Testis (tissue), 2 donors: ENCODE data around the gene CD274.

ENCODE experiments used
- POLR2A ChIP-seq: fragments of 450-650 bp; IDR thresholded peaks from one replicate; pipeline ENCODE4 v1.6.1; 2017; ENCODE audit warnings: antibody characterized with exemption, mild to moderate bottlenecking, moderate library complexity
- TF ChIP-seq, protein P1 (sequence below), 3 experiments: fragments of 450-650 bp in 2 of 3; fragments of 200-600 bp in 1 of 3; sonication (generic) in 1 of 3; IDR thresholded peaks; one replicate each; pipeline ENCODE4 v1.5.1; 2016 to 2019; ENCODE audit warnings: antibody characterized with exemption in 3 of 3, mild to moderate bottlenecking in 2 of 3, moderate library complexity in 1 of 3

DNA sequence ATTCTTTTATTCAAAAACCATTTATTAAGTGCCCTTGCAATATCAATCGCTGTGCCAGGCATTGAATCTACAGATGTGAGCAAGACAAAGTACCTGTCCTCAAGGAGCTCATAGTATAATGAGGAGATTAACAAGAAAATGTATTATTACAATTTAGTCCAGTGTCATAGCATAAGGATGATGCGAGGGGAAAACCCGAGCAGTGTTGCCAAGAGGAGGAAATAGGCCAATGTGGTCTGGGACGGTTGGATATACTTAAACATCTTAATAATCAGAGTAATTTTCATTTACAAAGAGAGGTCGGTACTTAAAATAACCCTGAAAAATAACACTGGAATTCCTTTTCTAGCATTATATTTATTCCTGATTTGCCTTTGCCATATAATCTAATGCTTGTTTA is 18.5 kb downstream of the CD274 start:
- TF ChIP-seq, protein P1, sequence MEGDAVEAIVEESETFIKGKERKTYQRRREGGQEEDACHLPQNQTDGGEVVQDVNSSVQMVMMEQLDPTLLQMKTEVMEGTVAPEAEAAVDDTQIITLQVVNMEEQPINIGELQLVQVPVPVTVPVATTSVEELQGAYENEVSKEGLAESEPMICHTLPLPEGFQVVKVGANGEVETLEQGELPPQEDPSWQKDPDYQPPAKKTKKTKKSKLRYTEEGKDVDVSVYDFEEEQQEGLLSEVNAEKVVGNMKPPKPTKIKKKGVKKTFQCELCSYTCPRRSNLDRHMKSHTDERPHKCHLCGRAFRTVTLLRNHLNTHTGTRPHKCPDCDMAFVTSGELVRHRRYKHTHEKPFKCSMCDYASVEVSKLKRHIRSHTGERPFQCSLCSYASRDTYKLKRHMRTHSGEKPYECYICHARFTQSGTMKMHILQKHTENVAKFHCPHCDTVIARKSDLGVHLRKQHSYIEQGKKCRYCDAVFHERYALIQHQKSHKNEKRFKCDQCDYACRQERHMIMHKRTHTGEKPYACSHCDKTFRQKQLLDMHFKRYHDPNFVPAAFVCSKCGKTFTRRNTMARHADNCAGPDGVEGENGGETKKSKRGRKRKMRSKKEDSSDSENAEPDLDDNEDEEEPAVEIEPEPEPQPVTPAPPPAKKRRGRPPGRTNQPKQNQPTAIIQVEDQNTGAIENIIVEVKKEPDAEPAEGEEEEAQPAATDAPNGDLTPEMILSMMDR (IDR thresholded peaks at IDR 0.05): no peak
- no peak for TF ChIP-seq POLR2A
